Epithelial cell of proximal tubule (primary cell): ENCODE results near the gene ETV3. TPM values are rescaled to one million over a fixed set of nuclear protein-coding genes. Genes with fewer than 3 reads are reported as not detected.

Source experiments
- DNase-seq: peaks from one replicate; pipeline ENCODE4 v3.0.0-alpha.2; 2011; ENCODE audit warnings: low read depth
- H3K4me3 ChIP-seq: 2 replicates; pipeline ENCODE4 v1.5.1; 2011; ENCODE audit warnings: low read depth, mild to moderate bottlenecking, low read length
- CTCF ChIP-seq: conservative IDR thresholded peaks from 2 replicates; pipeline ENCODE4 v1.5.1; 2012; ENCODE audit warnings: low read depth, mild to moderate bottlenecking, low read length
- total RNA-seq: library from RNA; depleted of rRNA; stranded (reverse); fragments of >200 nt; gene quantifications from 2 replicates; pipeline ENCODE4 v1.2.3, GENCODE V29; 2015

Gene ETV3
- total RNA-seq, 1 donor from 2014 or later = 6.9 TPM

GRCh38 chr1:157113631-157114030 is 24.6 kb downstream of the ETV3 start:
- no peak overlapping the region for H3K4me3 ChIP-seq
- DNase-seq = no peak
- no peak for TF ChIP-seq CTCF

- no peak for TF ChIP-seq CTCF
- no peak overlapping the region for H3K4me3 ChIP-seq
- DNase-seq = no peak
Observed at GRCh38 chr1:157113106-157113505, 25.1 kb downstream of the ETV3 start.

GRCh38 chr1:157112186-157112867 is 25.9 kb downstream of the ETV3 start:
- no peak overlapping the region for H3K4me3 ChIP-seq
- TF ChIP-seq CTCF = no peak

GRCh38 chr1:157111396-157112165 is 26.6 kb downstream of the ETV3 start:
- H3K4me3 ChIP-seq = no peak overlapping the region
- no peak for TF ChIP-seq CTCF
- DNase-seq = no peak

More at GRCh38 chr1:157112186-157112867, 25.9 kb downstream of the ETV3 start:
- no peak for DNase-seq

- DNase-seq = no peak
- no peak overlapping the region for H3K4me3 ChIP-seq
- TF ChIP-seq CTCF = no peak
Observed at GRCh38 chr1:157110686-157111085, 27.5 kb downstream of the ETV3 start.

- no peak overlapping the region for H3K4me3 ChIP-seq
- no peak for DNase-seq
- no peak for TF ChIP-seq CTCF
Observed at GRCh38 chr1:157110003-157110402, 28.2 kb downstream of the ETV3 start.

GRCh38 chr1:157108448-157108847 is 29.7 kb downstream of the ETV3 start:
- no peak for TF ChIP-seq CTCF
- DNase-seq = no peak
- no peak overlapping the region for H3K4me3 ChIP-seq
